ENCODE data around the gene RIN3.

RIN3 gene

GRCh38 chr14:92555465-92556111 lies 42.0 kb downstream of the RIN3 start:
- no peak for DNase-seq (ENCODE audit: low spot score)

GRCh38 chr14:92556255-92556741 lies 42.7 kb downstream of the RIN3 start:
- DNase-seq (ENCODE audit: low spot score), result no peak

DNA sequence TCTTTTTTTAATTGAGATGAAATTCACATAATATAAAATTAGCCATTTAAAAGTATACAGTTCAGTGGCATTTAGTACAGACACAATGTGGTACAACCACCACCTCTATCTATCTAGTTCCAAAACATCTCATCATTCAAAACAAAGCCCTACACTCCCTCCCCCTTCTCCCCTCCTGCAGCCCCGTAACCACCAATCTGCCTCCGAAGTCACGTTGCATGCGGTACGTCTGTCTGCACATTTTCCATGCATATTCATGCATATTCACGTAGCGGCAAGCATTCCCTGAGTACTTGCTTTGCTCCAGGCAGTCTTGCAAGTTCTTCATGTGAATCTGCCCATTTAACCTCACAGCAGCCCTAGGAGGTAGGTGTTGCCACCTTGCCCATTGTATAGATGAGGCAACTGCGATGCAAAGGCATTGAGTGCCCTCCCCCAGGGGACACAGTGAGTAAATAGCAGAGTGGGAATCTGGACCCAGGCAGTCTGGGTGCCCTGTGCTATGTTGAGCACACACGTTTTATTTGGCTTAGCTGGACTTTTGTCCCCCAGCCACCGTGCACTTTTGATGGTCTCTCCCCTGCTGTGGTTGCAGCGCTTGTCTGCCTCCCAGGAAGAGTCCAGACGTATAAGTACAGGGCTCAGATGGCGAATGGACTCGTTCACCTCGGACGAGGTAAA lies 43.4 kb downstream of the RIN3 start:
- DNase-seq (ENCODE audit: low spot score), result no peak

GRCh38 chr14:92557544-92557912 lies 43.9 kb downstream of the RIN3 start:
- DNase-seq (ENCODE audit: low spot score), result no peak

DNA sequence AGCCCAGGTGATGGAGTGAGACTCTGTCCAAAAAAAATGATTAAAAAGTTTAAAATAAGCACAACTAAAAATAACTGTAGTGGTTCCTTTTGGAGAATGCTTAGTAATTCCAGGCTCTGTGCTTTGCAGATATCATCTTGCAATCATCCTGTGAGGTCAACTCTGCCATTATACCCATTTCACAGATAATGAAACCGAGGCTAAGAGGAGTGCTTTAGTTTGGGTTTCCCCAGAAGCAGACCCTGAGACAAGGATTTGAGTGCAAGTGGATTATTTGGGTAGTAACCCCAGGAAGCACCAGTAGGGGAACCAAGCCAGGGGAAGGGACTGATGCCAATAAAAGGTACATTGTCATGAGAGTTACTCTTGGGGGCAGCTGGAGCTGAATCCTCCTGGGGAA lies 44.7 kb downstream of the RIN3 start:
- no peak for DNase-seq (ENCODE audit: low spot score)

GRCh38 chr14:92559486-92559885 lies 45.9 kb downstream of the RIN3 start:
- no peak for DNase-seq (ENCODE audit: low spot score)

DNA sequence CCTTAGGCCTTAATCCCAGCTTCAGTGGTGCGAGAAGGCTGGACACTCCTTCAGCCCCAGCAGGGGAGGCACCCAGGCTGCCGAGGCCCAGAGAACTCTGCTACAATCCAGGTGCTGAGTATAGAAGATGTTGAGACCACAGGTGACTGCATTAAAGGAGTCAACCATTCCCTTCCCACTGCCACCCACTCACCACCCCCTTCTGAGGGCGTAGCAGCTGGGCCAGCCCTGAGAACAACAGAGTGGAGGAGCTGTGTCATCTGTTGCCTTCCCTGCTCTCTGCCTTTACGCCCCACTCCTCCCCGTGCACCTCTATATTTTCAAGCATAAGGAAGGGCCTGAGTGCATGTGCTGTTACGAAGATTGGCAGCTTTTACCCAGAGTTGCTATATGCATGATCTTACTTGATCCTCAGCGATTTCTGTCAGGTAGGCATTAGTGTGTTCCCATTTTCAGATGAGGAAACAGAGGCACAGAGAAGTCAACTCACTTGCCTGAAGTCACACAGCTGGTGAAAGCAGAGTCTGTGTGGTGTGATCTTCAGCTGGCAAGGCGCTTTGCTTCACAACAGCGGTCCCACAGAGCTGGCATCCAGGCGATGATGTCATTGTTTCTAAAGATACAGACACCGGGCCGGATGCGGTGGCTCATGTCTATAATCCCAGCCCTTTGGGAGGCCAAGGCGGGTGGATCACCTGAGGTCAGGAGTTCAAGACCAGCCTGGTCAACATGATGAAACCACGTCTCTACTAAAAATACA lies 46.7 kb downstream of the RIN3 start:
- DNase-seq (ENCODE audit: low spot score), result no peak

- no peak for DNase-seq (ENCODE audit: low spot score)
Measured at GRCh38 chr14:92561906-92562479, 48.4 kb downstream of the RIN3 start.

DNA sequence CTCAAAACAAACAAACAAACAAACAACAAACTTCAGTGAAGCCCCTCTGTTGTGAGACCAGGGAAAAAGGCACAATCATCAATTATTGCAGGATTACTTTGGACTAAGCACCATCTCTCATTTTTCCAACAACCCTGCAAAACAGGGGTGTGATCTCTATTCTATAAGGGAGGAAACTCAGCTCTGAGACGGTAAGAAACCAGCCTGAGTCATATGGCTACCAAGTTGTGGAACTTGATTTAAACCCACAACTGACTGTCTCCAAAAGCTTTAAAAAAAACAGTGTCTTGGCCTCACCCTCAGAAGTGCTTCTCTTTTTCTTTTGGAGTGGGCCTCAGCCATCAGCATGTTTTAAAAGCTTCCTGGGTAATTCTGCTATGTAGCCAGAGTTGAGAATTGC lies 49.8 kb downstream of the RIN3 start:
- DNase-seq (ENCODE audit: low spot score), result no peak

DNA sequence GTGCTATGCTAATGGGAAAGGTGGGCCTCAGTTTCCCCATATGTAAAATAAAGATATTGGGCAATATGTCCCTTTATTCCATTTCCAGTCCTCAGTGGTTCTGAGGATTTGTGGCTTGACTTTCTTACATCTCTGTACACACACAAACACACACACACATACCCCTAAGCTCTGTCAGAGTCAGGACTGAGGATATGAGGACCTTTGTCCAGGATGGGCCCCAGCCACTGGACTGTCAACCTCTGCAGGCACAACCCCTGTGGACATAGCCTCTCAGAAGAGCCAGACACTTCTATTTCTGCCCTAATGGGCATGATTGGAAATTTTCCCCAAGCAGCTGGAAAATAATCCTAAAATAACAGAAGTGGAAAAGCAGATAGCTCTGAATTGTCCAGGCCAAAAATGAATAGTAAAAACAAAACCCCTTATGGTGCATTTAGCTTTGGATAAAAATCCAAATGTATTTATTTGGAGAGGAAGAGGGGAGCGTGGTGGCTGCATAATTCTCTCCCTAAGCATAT lies 50.2 kb downstream of the RIN3 start:
- no peak for DNase-seq (ENCODE audit: low spot score)

DNA sequence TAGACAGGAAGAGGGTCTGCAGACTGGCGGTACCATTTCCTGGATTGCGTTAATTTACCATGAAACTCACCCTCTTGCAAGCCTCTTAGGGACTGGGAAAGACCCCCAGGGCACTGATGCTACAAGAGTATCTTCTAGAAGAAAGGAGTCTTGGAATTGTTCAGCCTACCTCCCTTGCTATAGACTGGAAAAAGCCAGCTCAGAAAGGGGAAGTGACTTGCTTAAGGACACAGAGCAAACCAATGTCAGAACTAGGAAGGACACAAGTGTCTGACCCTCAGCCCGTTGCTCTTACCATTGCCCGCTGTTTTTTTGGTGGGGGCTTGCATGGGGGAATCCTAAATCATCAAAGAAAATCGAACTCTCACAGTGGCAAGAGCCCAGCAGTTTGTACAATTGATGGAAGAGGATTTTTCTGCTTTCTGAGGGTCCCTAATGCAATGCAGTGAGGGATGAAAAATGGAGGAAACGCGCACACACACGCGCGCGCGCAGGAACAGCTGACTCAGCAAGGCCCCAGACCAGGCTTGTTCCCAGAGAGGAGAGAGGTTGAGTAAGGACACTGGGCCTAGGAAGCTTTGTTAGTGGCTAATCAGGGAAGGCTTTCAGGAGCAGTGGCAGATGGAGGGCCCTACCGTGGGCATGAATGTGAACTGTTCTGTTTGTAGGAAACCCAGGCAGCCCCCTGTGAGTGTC lies 50.9 kb downstream of the RIN3 start:
- DNase-seq (ENCODE audit: low spot score), result no peak

DNA sequence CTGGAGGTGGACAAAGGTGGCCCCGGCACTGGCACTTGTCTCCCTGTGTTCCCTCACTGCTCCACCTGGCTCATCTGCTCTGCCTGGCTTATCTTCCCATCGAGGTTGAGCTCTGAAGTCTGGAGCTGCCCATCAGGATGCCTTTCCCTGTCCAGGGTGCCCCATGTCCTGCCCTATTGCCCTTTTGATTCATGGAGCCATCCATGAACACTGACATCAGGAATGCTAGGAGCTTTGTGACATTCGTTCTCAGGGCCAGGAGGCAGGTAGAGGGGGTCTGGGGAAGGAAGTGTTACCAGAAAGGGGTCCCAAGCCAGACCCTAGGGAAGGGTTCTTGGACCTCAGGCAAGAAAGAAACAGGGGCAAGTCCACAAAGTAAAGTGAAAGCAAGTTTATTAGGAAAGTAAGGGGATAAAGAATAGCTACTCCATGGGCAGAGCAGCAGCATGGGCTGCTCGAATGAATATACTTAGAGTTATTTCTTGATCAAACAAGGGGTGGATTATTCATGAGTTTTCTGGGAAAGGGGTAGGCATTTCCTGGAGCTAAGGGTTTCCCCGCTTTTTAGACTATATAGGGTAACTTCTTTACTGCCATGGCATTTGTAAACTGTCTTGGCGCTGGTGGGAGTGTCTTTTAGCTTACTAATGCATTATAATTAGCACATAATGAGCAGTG lies 51.6 kb downstream of the RIN3 start:
- DNase-seq (ENCODE audit: low spot score), result no peak

DNA sequence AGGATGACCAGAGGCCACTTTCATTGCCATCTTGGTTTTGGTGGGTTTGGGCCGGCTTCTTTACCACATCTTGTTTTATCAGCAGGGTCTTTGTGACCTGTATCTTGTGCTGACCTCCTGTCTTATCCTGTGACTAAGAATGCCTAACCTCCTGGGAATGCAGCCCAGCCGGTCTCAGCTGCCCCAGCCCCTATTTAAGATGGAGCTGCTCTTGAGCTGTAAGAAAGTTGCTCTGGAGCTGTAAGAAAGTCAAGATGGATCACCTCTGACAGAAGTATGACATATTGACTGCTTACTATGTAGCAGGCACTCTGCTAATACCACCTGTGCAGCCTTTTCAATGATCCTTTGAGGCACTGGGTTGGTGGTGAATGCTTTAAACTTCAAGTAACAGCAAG lies 52.1 kb downstream of the RIN3 start:
- no peak for DNase-seq (ENCODE audit: low spot score)

DNA sequence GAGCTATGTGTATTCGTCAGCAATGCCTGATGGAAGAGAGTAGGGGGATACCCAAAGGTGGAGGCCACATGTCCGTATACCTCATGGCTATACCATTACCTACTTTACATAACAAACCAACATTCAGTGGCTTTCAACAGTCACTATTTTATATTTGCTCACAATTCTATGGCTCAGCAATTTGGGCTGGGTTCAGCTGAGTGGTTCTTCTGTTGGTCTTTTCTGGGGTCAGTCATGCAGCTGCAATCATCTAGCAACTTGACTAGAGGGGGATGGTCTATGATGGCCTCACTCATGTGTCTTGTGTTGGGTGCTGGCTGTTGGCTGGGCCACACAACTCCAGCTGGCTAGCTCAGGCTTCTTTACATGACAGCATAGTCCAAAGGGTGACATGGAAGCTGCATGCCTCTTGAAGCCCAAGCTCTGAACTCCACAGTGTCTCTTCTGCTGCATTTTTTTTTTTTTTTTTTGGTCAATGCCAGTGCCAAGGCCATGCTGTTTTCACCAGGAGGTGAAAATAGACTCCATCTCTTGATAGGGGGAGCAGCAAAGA lies 53.7 kb downstream of the RIN3 start:
- no peak for DNase-seq (ENCODE audit: low spot score)

- DNase-seq (ENCODE audit: low spot score), result no peak
Measured at GRCh38 chr14:92568621-92569479, 55.3 kb downstream of the RIN3 start.

DNA sequence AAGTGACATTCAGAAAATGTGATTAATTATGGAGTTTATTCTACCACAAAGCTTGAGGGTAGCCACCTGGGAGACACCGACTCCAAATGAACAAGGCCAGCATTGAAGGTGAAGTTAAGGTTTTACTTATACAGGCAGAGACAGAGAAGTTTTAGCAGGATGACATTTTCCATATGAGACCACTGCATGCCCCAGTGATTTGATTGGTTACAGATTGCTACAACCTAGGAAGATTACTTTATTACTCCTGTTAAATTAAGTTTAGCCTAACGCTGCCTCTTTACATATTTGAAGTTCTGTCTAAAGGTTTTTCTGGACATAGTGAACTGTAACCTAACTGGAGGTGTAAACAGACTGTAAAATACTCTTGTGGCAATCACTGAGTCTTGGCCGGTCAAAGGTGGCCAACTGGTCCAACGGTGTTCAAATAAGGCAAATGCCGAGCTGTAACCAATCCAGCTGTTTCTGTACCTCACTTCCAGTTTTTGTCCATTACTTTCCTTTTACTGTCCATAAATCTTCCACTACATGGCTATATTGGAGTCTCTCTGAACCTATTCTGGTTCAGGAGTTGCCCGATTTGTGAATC lies 57.2 kb downstream of the RIN3 start:
- DNase-seq (ENCODE audit: low spot score), result no peak

- no peak for DNase-seq (ENCODE audit: low spot score)
Measured at GRCh38 chr14:92572050-92572449, 58.5 kb downstream of the RIN3 start.

DNA sequence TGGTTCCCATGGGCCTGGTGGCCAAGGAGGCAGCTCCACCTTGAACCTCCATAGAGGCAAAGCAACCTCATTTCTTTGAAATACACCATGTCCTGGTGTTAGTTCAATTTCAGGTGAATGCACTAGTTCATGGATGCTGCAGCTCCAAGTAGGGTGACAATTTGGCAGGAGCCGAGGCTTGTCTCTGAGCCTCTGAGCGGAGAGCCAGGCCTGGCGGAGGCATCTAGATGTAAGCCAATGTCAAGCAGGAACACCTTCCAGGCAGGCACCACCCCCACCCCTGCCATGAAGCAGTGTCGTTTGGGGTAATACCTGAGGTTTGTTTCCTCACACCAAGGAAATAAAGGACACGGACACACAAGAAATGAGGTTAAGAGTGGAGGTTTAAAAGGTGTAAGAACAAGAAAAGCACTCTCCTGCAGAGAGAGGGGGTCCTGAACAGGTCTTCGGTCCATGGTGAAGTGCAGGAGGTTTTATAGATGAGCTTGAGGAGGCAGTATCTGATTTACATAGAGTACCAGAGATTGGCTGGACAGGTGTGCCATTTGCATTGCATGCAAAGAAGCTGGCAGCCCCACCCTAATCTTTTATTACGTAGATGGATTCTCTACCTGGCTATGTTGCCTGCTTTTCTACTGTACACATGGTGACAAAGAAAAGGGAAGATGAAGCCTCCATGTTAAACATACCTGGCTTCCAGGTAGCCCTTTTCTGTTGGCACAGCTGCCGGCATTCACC lies 60.3 kb downstream of the RIN3 start:
- DNase-seq (ENCODE audit: low spot score), result no peak
